Measurements from ENCODE around the gene SMIM45. TPM values are rescaled to one million over a fixed set of nuclear protein-coding genes. Genes with fewer than 3 reads are reported as not detected.
A peak's percentile ranks its signal among the peaks of the same experiment; 100 is the strongest.

Gene SMIM45

DNA sequence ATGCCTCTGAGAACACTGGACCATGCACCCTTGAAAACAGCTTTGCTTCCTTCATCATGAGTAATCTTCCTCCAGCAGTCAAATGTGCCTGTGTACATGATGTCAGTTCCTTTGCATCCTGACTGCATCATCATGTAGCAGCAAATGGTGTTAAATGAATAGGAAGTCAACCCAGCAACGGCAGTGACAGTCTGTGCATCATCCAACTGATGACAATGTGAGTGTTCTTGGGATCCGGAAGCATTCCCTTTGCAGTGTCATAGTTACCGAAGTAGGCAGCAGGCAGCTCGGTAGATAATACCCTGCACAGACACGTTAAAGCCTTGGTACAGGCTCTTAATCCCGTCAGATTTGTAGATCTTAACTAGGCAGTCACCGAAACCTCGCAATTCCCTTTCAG is 49.2 kb downstream of the SMIM45 start:
- TF ChIP-seq POLR2A (IDR thresholded peaks at IDR 0.05) (no peak), EP300 (IDR thresholded peaks at IDR 0.05) (no peak), POLR2AphosphoS5 (IDR thresholded peaks at IDR 0.05) (no peak)
- TF ChIP-seq, protein P1, sequence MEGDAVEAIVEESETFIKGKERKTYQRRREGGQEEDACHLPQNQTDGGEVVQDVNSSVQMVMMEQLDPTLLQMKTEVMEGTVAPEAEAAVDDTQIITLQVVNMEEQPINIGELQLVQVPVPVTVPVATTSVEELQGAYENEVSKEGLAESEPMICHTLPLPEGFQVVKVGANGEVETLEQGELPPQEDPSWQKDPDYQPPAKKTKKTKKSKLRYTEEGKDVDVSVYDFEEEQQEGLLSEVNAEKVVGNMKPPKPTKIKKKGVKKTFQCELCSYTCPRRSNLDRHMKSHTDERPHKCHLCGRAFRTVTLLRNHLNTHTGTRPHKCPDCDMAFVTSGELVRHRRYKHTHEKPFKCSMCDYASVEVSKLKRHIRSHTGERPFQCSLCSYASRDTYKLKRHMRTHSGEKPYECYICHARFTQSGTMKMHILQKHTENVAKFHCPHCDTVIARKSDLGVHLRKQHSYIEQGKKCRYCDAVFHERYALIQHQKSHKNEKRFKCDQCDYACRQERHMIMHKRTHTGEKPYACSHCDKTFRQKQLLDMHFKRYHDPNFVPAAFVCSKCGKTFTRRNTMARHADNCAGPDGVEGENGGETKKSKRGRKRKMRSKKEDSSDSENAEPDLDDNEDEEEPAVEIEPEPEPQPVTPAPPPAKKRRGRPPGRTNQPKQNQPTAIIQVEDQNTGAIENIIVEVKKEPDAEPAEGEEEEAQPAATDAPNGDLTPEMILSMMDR (IDR thresholded peaks at IDR 0.05), result no peak
- no peaks in the 10 kb centered on the region for H3K36me3 ChIP-seq
- H3K27ac ChIP-seq, result no peak overlapping the region
- H3K9me3 ChIP-seq, result no peaks in the 10 kb centered on the region
- no peak for DNase-seq (ENCODE audit: low spot score in 2 of 2)
- H3K4me3 ChIP-seq, result no peak overlapping the region
- no peaks in the 10 kb centered on the region for H3K27me3 ChIP-seq
- peaks cover 13% of the 10 kb centered on the region for H3K4me1 ChIP-seq
- WGBS, result 76% methylated on average over 8 of the region's 8 CpGs

DNA sequence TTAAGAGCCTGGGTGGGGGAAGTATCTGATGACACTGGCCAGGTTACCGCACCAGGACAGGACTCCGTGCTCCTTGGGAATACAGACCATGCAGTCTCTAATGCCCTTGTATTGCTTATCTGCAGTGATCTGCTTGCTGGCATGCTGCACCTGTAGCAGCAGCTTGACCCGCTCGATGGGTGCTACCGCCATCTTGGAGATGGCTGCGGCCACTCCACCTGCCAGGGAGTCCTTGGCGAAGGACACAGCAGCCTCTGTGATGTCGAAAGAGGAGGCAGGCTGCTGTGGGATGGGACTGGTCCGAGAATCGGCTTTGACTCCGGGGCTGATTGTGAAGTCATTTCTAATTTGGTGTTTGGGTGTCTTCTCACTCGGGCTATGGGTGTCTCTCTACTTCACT is 49.8 kb downstream of the SMIM45 start:
- Histone ChIP-seq H3K4me1 (peaks cover 13% of the 10 kb centered on the region), H3K27ac (no peak overlapping the region), H3K9me3 (no peaks in the 10 kb centered on the region), H3K4me3 (no peak overlapping the region), H3K36me3 (no peaks in the 10 kb centered on the region), H3K27me3 (no peaks in the 10 kb centered on the region)
- WGBS, result 98% methylated on average over 12 of the region's 12 CpGs
- no peak for TF ChIP-seq POLR2AphosphoS5 (IDR thresholded peaks at IDR 0.05)
- TF ChIP-seq POLR2A (IDR thresholded peaks at IDR 0.05), result no peak
- TF ChIP-seq, protein P1 (IDR thresholded peaks at IDR 0.05), result no peak
- no peak for TF ChIP-seq EP300 (IDR thresholded peaks at IDR 0.05)
- peak in 1 of 2 donors; percentile 24 for DNase-seq (ENCODE audit: low spot score in 2 of 2)

DNA sequence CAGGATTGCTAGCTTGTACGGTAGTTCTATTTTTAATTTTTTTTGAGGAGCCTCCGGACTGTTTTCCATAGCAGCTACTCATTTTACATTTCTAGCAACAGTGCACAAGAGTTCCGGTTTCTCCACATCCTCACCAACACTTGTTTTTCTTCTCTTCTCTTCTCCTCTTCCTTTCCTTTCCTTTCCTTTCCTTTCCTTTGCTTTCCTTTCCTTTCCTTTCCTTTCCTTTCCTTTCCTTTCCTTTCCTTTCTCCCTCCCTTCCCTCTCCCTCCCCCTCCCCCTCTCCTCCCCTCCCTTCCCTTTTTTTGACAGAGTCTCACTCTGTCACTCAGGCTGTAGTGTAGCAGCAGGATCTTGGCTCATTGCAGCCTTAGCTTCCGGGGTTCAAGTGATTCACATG is 56.0 kb downstream of the SMIM45 start:
- 70% methylated on average over 4 of the region's 4 CpGs for WGBS
- Histone ChIP-seq H3K4me3 (no peak overlapping the region), H3K27me3 (no peaks in the 10 kb centered on the region), H3K4me1 (no peaks in the 10 kb centered on the region), H3K36me3 (no peaks in the 10 kb centered on the region), H3K27ac (no peak overlapping the region), H3K9me3 (no peaks in the 10 kb centered on the region)
- TF ChIP-seq, protein P1 (IDR thresholded peaks at IDR 0.05), result no peak
- TF ChIP-seq POLR2AphosphoS5 (IDR thresholded peaks at IDR 0.05) (no peak), POLR2A (IDR thresholded peaks at IDR 0.05) (no peak), EP300 (IDR thresholded peaks at IDR 0.05) (no peak)
- DNase-seq (ENCODE audit: low spot score in 2 of 2), result no peak

Other genes with a start within 250 kb of the SMIM45 start
- 10 to 100 TPM; 10.1 to 22.0 (median 15.2) TPM for gene CCDC134, start 151.5 kb upstream of the SMIM45 start, total RNA-seq
- gene SREBF2, start 119.0 kb upstream of the SMIM45 start, total RNA-seq, result 100 to 1,000 TPM in 3 of 4 donors, 10 to 100 TPM in 1; 97.5 to 160 (median 146) TPM
- gene SHISA8, start 37.1 kb upstream of the SMIM45 start, total RNA-seq, result not detected
- 1 to 10 TPM; 1.1 to 2.6 (median 1.9) TPM for gene TNFRSF13C, start 25.3 kb upstream of the SMIM45 start, total RNA-seq
- gene CENPM, start 5.0 kb upstream of the SMIM45 start, total RNA-seq, result 10 to 100 TPM in 1 of 4 donors, 1 to 10 TPM in 3; 8.8 to 16.5 (median 9.2) TPM
- gene SEPTIN3, start 17.3 kb downstream of the SMIM45 start, total RNA-seq, result 1 to 10 TPM; 1.1 to 2.7 (median 1.7) TPM
- 1 to 10 TPM in 3 of 4 donors, under 1 TPM in 1; 0.76 to 9.6 (median 5.4) TPM for gene WBP2NL, start 46.6 kb downstream of the SMIM45 start, total RNA-seq
- 10 to 100 TPM; 20.9 to 25.9 (median 22.2) TPM for gene NAGA, start 118.7 kb downstream of the SMIM45 start, total RNA-seq
- gene PHETA2, start 122.1 kb downstream of the SMIM45 start, total RNA-seq, result 10 to 100 TPM in 1 of 4 donors, 1 to 10 TPM in 3; 7.1 to 11.4 (median 8.0) TPM
- 10 to 100 TPM; 11.8 to 18.6 (median 12.8) TPM for gene SMDT1, start 127.5 kb downstream of the SMIM45 start, total RNA-seq
- 10 to 100 TPM; 40.2 to 62.1 (median 48.0) TPM for gene NDUFA6, start 138.6 kb downstream of the SMIM45 start, total RNA-seq
- gene CYP2D6, start 178.7 kb downstream of the SMIM45 start, total RNA-seq, result 1 to 10 TPM in 3 of 4 donors, under 1 TPM in 1; 0.72 to 4.7 (median 2.0) TPM

All from suprapubic skin (tissue), 4 donors.